ENCODE results near the gene AXIN1.
A peak's percentile ranks its signal among the peaks of the same experiment; 100 is the strongest.

The AXIN1 gene

DNA sequence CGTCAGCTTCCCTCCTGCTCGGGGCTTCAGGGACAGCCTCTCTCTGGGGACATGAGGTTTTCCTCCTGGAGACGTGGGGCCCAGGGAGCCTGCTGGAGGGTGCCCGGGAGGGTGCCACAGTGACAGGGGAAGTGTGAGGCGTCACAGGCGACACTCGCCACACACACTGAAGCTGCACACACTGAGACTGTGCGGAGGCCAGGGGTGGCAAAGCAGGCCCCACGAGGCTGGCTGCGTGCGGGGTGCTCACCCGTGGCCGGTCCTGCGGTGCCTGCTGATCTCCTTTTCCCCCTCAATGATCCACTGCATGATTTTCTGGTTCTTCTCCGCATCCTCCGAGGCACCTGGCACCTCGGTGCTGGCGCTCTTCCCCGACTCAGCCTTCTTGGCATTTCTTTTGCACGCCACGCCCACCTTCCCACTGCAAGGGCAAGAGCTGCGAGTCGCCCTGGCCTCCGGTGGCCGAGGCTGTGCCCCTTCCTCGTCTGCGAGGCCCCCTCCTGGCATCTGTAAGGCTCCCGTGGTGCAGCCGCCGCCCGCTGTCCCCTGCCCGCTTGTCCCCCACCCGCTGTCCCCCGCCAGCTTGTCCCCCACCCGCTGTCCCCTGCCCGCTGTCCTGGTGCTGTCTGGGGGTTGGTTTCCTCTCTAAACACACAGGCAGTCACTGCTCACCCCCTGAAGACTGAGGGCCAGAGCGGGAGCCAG is 55.6 kb downstream of the AXIN1 start:
- DNase-seq = no peak

DNA sequence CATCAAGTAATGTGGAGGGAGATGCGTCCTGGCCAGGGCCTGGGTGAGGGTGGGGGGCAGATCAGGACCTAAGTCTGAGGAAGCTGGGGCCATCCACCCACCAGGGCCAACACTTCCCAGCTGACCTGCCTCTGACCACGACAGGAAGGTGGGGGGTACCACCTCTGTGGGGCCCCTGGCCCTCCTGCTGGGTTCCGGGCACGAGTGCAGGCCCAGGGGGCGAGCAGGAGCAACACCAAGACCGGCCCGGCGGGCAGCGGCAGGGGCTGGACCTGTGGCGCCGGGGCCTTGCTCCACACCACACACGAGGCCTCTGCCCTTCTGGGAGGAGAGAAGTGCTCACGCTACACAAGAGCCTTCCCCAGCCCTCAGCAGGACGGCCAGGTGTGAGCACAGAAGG is 56.2 kb downstream of the AXIN1 start:
- no peak for DNase-seq

DNA sequence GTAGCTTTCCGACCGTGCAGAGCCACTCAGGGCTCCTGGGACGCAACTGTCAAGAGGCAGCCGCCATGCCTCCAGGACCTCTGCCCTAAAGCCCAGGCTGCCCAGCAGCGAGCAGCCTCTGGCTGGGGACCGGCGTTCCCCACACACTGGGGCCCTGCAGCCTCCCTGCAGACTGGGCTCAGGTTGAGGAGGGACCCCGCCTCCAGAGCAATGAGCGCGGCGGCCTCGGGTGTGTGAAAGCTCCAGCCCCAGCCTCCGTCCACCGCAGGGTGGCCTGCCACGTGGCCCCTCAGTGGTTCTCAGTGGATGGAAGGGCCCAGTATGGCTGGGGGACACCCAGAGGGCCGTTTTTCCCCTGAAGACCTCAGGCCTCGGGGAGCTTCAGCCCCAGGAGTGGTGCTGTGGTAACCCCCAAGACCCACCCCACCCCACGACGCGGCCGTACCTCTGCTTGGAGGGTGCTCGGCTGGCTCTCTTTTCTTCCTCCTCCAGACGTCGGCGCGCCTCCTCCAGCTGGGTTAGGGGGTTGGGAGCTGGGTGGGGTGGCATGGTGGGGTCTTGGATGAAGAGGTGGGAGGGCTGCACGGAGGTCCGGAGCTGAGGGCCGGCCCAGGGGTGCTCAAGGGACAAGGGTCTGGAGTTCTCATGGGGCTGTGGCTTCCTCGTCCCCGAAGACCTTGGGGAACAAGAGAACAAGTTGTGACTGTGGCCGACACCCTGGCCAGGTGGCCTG is 59.3 kb downstream of the AXIN1 start:
- DNase-seq = no peak

DNA sequence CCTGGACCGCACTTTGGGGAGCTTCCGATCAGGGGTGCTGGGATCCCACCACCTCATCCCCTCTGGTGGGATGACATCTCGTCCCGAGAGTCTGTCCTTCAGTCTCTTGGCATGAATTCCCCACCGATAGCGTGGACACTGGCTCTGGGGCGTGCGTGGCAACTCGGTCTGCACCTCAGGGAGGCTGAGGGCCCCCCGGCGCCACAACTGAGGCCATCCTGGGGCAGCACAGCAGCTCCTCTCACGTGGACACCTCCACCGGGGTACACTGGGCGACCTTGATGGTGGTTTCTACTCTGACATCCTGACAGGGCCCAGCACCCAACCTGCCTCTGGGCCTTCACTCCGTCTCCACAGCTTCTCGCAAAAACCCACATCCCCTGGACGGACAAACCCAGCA is 61.0 kb downstream of the AXIN1 start:
- DNase-seq = no peak

DNA sequence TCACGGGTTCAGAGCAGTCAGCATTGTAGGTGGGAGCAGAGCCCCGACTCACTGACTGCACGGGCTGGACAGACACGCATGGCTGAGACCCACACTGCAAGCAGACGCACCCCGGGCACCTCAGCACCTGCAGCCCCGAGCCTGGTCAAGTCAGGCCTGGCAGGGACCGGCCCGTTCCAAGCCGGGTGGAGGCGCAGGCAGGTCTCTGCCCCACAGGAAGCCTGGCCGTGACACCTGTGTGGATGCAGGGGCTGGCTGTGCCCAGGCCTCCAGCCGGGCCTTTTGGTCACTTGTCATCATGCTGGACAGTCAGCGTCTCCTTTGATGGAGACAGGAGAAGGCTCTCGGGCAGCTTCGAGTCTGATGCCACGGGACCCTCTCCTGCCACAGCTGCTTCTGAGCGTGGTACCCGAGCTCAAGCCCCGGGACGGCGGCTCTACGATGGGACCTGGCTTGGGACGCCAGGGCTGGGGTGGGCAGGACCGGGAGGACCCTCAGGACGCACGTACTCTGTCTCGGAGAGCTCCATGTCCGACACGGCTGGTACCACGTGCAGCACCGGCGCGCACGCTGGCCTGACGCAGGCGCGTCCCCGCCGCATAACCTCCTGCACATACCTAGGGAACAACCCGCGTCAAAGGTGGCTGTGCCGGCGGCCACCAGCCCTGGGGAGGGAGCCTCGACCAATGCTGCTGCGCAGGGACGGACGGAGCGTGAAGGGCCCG is 61.7 kb downstream of the AXIN1 start:
- no peak for DNase-seq

DNA sequence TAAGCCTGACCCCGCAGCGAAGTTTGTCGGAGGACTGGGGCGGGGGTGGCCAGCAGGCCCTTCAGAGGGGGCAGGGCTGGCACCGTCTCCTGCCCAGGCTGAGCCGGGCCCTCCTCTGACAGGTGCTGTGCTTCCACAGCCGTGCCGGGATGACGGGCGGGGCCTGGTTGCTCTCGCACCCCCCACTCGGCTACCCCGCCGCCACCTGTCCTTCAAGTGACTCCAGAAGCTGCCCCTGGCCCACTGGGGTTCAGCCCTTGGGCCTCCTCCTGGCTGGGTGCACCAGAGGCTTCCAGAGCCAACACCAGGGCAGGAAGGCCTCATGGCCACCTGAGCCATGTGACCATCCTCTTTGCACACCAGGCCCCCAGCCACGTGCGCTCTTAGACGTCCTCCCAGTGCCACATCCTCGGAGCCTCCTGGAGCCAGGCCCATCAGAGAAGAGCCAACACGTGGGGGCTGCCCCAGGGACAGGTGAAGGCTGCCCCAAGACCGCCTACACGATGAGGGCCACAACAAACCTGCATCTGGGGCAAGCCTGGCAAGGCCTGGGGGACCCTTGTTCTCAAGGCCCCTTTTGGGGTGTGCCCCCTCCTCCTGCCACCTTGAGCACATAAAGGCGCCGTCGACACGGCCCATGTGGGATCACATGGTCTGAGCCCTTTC is 62.4 kb downstream of the AXIN1 start:
- DNase-seq = no peak

DNA sequence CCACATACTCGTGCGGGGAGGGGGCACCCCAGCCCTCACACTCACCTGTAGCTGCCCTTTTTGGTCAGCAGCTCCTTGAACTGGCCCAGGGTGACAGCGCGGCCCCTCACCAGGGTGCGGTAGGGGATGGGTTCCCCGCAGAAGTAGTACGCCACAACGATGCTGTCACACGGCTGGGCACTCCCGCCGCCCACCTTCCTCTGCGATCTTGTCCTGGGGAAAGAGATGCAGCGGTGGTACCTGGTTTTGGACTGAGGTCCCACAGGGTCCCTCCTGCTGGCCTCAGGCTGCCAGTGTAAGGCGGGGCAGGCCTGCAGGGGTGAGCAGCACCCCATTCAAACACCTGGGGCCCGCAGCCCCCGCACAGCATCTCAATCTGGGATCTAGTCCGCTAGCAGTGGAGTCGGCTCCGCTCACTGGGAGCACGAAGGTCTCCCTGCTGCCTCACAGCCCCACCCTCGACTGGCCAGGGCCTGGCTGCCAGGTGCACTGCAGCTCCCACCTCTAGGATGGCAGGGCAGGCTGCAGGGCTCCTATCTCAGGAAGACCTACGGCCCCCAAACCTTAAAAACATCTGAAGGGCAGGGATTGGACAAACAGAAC is 63.0 kb downstream of the AXIN1 start:
- no peak for DNase-seq

DNA sequence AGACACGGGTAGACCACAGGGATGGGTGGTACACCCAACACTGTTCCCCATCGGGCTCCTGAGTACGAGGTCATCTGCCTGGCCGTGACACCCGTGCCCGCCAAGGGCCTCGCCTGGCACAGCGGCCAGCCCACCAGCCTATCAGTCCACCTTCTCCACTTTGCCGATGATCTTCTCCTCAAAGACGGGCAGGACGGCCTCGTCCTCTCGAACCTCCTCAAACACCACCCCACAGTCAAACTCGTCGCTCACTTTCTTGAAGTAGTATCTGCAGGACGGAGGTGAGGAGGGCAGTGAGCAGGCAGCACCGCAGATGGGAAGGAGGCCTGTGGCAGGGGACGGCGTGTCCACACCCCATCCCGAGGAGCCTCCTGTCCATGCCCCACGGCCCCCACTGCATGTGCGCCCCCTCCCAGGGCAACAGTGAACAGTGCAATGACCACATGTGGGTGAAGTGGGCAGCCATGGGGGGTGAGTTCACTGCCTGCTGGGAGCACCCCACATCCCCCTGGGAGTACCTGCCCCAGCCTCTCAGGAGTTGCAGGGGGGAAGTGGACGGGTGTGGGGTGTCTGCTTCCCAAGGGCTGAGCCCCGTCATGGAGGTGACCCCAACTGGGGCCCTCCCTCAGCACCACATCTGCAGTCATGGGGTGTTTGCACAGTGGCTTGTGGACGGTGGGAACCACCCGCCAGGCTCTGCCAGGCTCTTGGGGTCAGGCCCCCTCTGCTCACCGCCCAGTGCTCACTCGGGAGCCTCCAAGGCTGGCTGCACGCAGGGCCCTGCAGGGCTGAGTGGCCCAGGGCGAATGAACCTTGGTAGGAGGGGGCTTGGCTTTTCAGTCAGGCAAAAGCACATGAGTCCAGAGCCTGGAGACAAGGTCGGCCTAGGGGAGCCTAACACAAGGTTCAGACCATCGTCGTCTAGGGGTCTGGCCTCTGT is 64.3 kb downstream of the AXIN1 start:
- DNase-seq = no peak

DNA sequence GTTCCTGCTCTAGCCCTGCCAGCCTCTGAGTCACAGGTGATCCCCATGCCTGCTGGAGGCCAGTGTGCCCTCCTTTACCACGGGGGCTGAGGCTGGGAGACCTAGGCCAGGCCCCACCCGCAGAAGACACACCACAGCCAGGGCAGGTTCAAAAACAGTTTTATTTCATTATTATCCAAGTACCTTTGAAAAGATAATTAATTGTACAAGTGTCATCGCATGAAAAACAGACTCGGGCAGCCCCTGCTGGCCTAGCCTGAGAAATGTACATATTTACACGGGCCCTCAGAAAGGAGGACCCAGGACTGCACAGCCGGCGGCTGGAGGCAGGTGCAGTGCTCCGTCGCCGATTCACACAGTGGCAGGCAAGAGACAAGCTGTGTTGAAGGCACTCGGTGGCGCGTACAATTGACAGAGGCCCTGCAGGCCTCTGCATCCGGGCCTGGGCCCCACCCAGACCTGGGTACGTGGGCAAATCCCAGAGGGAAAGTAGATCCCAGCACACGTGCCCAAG is 65.2 kb downstream of the AXIN1 start:
- DNase-seq = peak; percentile 14

DNA sequence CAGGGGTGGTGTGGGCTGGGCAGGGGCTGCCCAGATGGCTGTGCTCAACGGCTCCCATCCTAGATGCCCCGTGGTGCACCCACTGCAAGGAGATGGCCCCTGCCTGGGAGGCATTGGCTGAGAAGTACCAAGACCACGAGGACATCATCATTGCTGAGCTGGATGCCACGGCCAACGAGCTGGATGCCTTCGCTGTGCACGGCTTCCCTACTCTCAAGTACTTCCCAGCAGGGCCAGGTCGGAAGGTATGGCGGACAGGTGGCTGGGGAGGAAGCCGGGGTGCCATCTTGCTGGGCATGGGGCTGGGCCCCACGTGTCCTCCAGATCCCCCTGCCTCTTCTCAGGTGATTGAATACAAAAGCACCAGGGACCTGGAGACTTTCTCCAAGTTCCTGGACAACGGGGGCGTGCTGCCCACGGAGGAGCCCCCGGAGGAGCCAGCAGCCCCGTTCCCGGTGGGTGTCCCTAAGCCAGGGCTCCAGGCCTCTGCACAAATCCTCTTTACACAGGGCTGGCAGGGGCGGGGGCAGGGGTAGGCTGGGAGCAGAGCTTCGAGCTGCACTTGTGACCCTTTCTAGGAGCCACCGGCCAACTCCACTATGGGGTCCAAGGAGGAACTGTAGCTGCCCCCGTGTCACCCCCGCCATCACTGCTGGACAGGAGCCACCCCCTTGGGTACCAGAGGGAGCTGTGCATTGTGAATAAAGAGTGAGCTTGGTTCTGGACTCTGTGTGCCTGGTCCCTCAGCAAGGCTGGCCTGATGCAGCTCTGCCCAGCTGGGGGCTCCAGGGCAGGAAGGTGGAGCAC is 65.8 kb downstream of the AXIN1 start:
- no peak for DNase-seq

DNA sequence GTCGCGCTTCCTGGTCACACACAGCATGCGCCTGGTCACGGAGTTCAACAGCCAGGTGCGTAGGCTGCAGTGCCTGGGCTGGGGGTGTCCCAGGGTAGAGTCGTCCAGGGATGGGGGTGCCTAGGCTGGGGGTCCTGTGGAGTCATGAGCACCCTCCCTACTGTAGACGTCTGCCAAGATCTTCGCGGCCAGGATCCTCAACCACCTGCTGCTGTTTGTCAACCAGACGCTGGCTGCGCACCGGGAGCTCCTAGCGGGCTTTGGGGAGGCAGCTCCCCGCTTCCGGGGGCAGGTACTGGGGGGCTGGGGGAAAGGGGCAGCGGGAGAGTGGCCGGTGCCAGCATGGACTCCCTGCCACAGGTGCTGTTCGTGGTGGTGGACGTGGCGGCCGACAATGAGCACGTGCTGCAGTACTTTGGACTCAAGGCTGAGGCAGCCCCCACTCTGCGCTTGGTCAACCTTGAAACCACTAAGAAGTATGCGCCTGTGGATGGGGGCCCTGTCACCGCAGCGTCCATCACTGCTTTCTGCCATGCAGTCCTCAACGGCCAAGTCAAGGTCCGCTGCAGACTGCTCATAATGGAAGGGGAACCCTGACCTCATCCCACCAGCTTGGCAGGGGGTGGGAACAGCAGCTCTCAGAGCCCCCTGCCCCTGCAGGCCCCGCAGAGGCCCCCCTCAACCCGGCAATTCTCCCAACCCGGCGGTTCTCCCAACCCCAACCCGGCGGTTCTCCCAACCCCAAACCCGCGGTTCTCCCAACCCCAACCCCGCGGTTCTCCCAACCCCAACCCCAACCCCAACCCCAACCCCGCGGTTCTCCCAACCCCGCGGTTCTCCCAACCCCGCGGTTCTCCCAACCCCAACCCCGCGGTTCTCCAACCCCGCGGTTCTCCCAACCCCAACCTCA is 67.1 kb downstream of the AXIN1 start:
- DNase-seq = no peak

DNA sequence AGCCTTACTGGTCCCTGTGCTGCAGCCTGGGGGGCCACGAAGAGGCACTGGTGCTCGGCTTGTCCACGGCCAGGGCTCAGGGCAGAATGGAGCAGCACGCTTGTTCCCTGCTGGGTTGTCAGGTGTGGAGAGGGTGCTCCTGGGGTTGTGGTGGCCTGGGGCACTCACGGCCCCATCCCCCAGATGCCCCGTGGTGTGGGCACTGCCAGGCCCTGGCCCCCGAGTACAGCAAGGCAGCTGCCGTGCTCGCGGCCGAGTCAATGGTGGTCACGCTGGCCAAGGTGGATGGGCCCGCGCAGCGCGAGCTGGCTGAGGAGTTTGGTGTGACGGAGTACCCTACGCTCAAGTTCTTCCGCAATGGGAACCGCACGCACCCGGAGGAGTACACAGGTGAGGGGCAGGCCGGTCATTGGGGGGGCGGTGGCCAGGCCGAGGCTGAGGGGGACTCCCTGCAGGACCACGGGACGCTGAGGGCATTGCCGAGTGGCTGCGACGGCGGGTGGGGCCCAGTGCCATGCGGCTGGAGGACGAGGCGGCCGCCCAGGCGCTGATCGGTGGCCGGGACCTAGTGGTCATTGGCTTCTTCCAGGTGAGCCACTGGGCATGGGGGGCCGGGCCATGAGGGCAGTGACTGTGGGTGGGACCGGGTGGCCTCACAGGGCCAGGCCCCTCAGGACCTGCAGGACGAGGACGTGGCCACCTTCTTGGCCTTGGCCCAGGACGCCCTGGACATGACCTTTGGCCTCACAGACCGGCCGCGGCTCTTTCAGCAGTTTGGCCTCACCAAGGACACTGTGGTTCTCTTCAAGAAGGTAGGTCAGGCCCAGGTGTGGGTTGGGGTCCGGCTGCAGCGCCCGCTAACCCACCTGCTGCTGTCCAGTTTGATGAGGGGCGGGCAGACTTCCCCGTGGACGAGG is 68.1 kb downstream of the AXIN1 start:
- no peak for DNase-seq

DNA sequence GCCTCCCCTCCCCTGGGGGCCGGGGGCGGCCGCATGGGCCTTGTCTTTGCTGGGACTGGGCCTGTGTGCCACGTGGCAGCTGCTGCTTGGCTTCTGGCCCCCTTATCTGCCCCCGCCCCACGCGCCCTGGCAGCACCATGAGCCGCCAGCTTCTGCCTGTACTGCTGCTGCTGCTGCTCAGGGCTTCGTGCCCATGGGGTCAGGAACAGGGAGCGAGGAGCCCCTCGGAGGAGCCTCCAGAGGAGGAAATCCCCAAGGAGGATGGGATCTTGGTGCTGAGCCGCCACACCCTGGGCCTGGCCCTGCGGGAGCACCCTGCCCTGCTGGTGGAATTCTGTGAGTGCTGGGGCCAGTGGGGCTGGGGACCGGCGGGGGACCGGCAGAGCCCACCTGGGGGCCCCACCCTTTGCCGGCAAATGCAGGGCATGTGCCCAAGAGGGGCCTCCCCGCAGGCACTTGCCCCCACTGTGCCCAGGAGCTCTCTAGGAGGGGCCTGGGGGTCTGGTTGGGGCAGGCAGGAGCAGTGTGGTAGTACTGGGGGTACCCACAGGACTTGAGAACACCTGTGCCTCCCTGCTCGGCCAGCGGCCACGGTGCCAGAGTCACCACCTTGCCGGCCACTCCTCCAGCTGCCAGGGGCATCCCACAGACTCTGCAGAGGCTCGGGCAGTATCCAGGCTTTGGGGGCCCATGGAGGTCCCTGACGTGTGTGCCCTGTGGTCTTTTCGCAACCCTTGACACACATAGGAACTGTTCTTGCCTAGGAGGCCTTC is 69.3 kb downstream of the AXIN1 start, which contains the start of gene PDIA2:
TSS of gene PDIA2 (plus strand) at position 132 of the 773 bp plus-strand sequence. CDS start at position 138, 6 bp downstream.
- DNase-seq = no peak

DNA sequence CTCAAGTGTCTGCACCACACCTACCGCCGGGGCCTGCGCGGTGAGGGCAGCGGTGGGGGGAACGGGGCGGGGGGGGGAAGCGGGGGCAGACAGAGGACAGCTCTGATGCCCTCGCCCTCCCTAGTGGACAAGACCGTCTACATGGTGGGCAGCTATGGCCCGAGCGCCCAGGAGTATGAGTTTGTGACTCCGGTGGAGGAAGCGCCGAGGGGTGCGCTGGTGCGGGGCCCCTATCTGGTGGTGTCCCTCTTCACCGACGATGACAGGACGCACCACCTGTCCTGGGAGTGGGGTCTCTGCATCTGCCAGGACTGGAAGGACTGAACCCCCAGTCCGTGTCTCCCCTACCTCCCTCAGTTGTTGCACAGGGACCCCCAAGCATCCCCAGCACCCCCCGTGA is 70.0 kb downstream of the AXIN1 start:
- DNase-seq = no peak

DNA sequence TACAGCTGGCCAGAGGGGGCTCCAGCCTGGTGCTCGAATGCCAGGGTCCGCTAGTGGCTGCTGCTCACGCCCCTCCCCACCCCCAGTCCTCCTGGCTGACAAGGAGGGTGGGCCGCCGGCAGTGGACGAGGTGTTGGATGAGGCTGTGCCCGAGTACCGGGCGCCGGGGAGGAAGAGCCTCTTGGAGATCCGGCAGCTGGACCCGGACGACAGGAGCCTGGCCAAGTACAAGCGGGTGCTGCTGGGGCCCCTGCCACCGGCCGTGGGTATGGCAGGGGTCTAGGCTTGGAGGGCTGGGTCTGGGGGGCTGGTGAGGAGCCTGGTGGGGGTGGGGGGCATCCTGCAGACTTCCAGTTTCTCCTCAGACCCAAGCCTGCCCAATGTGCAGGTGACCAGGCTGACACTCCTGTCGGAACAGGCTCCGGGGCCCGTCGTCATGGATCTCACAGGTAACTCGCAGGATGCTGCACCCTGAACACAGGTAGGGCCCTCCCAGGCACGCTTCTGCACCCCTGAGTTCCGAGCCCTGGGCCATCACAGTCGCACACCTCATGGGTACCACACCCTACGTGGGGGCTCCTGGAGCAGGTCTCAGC is 70.8 kb downstream of the AXIN1 start:
- DNase-seq = no peak

DNA sequence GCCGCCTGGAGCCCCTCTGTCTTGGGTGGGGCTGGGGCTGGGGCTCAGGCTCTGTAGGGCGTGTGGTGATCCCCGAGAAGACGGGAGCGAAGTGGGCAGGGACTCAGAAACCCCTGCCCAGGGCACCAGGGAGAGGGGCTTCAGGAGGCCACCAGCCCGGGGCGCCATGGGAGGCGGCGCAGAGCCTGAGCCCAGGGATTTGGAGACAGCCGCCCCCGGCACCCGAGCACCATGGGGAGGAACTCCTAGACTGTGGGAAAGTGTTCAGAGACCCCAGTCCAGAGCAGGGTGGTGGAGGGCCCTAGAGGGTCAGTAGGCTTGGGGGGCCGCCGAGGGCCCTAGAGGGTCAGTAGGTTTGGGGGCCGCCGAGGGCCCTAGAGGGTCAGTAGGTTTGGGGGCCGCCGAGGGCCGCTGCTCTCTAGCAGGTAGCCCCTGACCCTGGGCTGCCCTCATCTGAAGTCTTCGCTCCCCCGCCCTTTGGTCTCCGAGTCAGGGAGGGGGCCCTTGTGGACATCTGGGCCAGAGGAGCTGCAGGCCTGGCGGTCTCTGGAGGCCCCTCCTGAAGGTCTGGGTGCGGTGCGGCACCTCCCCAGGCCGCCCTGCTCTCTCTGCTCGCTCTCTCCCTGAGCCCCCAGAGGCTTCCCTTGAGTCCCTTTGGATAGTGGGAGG is 71.4 kb downstream of the AXIN1 start:
- no peak for DNase-seq

DNA sequence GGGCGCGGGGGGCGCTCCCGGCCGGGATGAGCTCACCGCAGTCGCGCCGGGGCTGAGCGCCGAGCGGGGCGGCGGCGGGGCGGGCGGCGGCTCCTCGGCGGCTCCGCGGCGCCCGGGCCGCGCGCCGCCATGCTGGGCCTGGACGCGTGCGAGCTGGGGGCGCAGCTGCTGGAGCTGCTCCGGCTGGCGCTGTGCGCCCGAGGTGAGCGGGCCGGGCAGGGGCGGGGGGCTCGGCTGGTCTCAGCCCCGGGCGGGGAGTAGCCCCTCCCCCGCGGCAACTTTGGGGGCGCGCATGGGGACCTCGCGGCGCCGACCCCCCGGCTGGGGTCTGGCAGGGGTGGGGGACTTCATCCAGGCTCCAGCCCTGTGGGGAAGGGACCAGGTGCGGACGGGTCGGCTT is 72.0 kb downstream of the AXIN1 start, which contains the start of gene ARHGDIG:
TSS of gene ARHGDIG (plus strand) at position 40 of the 400 bp plus-strand sequence. CDS start at position 130, 90 bp downstream.
- no peak for DNase-seq
